Type B pancreatic cell (in vitro differentiated cells): ENCODE results near the gene KHNYN. TPM values are rescaled to one million over a fixed set of nuclear protein-coding genes. Genes with fewer than 3 reads are reported as not detected.

Experiments
- DNase-seq: peaks from one replicate; pipeline ENCODE4 v3.0.0; 2021; ENCODE audit warnings: mixed read lengths; ENCODE audit not compliant: unreplicated experiment; ENCODE audit errors: extremely low spot score
- H3K27ac Mint-ChIP-seq: 2 replicates; pipeline ENCODE4 v1.8.0; 2021; ENCODE audit warnings: mild to moderate bottlenecking, mixed read lengths
- H3K27me3 Mint-ChIP-seq: 2 replicates; pipeline ENCODE4 v1.8.0; 2021; ENCODE audit warnings: mixed read lengths
- H3K36me3 Mint-ChIP-seq: 2 replicates; pipeline ENCODE4 v1.8.0; 2021; ENCODE audit warnings: mixed read lengths
- H3K4me1 Mint-ChIP-seq: one replicate; pipeline ENCODE4 v1.8.0; 2021; ENCODE audit warnings: mixed read lengths; ENCODE audit not compliant: unreplicated experiment
- H3K4me3 Mint-ChIP-seq: 2 replicates; pipeline ENCODE4 v1.8.0; 2021; ENCODE audit warnings: mild to moderate bottlenecking, mixed read lengths
- H3K9me3 Mint-ChIP-seq: 2 replicates; pipeline ENCODE4 v1.8.0; 2021; ENCODE audit warnings: mixed read lengths
- CTCF ChIP-seq: fragments of 200-600 bp; sonication (generic); conservative IDR thresholded peaks from 2 replicates; pipeline ENCODE4 v1.5.0; 2021; ENCODE audit warnings: antibody characterized with exemption, mild to moderate bottlenecking
- total RNA-seq: library from RNA; stranded (reverse); gene quantifications from 2 replicates; pipeline ENCODE4 v1.2.1, GENCODE V29; 2021; ENCODE audit warnings: low replicate concordance

KHNYN gene
- total RNA-seq, 1 donor from 2014 or later, result 81.3 TPM

- Mint-ChIP-seq H3K27ac (peak overlapping the region; percentile 41), H3K4me1 (peaks cover 36% of the 10 kb centered on the region), H3K36me3 (peaks cover 25% of the 10 kb centered on the region), H3K27me3 (no peaks in the 10 kb centered on the region), H3K4me3 (peak overlapping the region; percentile 2), H3K9me3 (no peaks in the 10 kb centered on the region)
- DNase-seq, result no peak
- TF ChIP-seq CTCF, result no peak
Observed at GRCh38 chr14:24435192-24435810, 5.5 kb downstream of the KHNYN start.

- no peak for DNase-seq
- Mint-ChIP-seq H3K27me3 (no peaks in the 10 kb centered on the region), H3K4me1 (peaks cover 36% of the 10 kb centered on the region), H3K36me3 (peaks cover 25% of the 10 kb centered on the region), H3K9me3 (no peaks in the 10 kb centered on the region), H3K4me3 (no peak overlapping the region), H3K27ac (no peak overlapping the region)
- no peak for TF ChIP-seq CTCF
Observed at GRCh38 chr14:24435998-24436354, 6.2 kb downstream of the KHNYN start.

GRCh38 chr14:24436355-24437019 lies 6.7 kb downstream of the KHNYN start:
- Mint-ChIP-seq H3K27me3 (no peaks in the 10 kb centered on the region), H3K36me3 (peaks cover 24% of the 10 kb centered on the region), H3K4me1 (peaks cover 34% of the 10 kb centered on the region), H3K27ac (peak overlapping the region; percentile 82), H3K4me3 (peak overlapping the region; percentile 33), H3K9me3 (no peaks in the 10 kb centered on the region)
- TF ChIP-seq CTCF, result peak; percentile 86
- DNase-seq, result no peak

- peaks cover 19% of the 10 kb centered on the region for H3K36me3 Mint-ChIP-seq
- TF ChIP-seq CTCF, result peak; percentile 34
- no peak for DNase-seq
Observed at GRCh38 chr14:24437020-24437735, 7.4 kb downstream of the KHNYN start.

GRCh38 chr14:24437736-24438067 lies 7.9 kb downstream of the KHNYN start:
- Mint-ChIP-seq H3K27me3 (no peaks in the 10 kb centered on the region), H3K4me1 (peaks cover 38% of the 10 kb centered on the region), H3K4me3 (no peak overlapping the region), H3K36me3 (peaks cover 21% of the 10 kb centered on the region), H3K27ac (no peak overlapping the region), H3K9me3 (no peaks in the 10 kb centered on the region)
- TF ChIP-seq CTCF, result no peak
- DNase-seq, result no peak

More at GRCh38 chr14:24437020-24437735, 7.4 kb downstream of the KHNYN start:
- peaks cover 34% of the 10 kb centered on the region for H3K4me1 Mint-ChIP-seq
- H3K27me3 Mint-ChIP-seq, result no peaks in the 10 kb centered on the region
- H3K9me3 Mint-ChIP-seq, result no peaks in the 10 kb centered on the region
- H3K27ac Mint-ChIP-seq, result peak overlapping the region; percentile 82
- H3K4me3 Mint-ChIP-seq, result peak overlapping the region; percentile 33
